Ammon's horn (tissue), 1 donor: ENCODE measurements around the gene FANCC.

Source experiments
- DNase-seq: peaks from one replicate; pipeline ENCODE4 v3.0.0-alpha.2; 2016; ENCODE audit warnings: low spot score

FANCC gene

GRCh38 chr9:95085036-95085770, 232.3 kb downstream of the FANCC start:
- no peak for DNase-seq

GRCh38 chr9:95084254-95084934, 233.1 kb downstream of the FANCC start:
- no peak for DNase-seq

- no peak for DNase-seq
Measured at GRCh38 chr9:95083086-95083768, 234.3 kb downstream of the FANCC start.

- no peak for DNase-seq
Measured at GRCh38 chr9:95082401-95083084, 235.0 kb downstream of the FANCC start.

GRCh38 chr9:95081998-95082397, 235.5 kb downstream of the FANCC start:
- DNase-seq = no peak

- DNase-seq = peak; percentile 94
Measured at GRCh38 chr9:95080961-95081647, 236.4 kb downstream of the FANCC start.

- DNase-seq = no peak
Measured at GRCh38 chr9:95079461-95079860, 238.0 kb downstream of the FANCC start.

GRCh38 chr9:95078939-95079338, 238.6 kb downstream of the FANCC start:
- DNase-seq = no peak

- DNase-seq = no peak
Measured at GRCh38 chr9:95078511-95078910, 239.0 kb downstream of the FANCC start.

GRCh38 chr9:95077766-95078370, 239.6 kb downstream of the FANCC start:
- DNase-seq = peak; percentile 65

GRCh38 chr9:95077053-95077765, 240.3 kb downstream of the FANCC start:
- peak; percentile 79 for DNase-seq

GRCh38 chr9:95076696-95077052, 240.8 kb downstream of the FANCC start:
- DNase-seq = no peak

- DNase-seq = no peak
Measured at GRCh38 chr9:95075700-95076099, 241.8 kb downstream of the FANCC start.

GRCh38 chr9:95074632-95075031, 242.9 kb downstream of the FANCC start:
- no peak for DNase-seq

- no peak for DNase-seq
Measured at GRCh38 chr9:95073918-95074317, 243.6 kb downstream of the FANCC start.

GRCh38 chr9:95073042-95073607, 244.4 kb downstream of the FANCC start:
- DNase-seq = no peak

- no peak for DNase-seq
Measured at GRCh38 chr9:95071925-95072324, 245.6 kb downstream of the FANCC start.

GRCh38 chr9:95071450-95071849, 246.1 kb downstream of the FANCC start:
- DNase-seq = no peak

GRCh38 chr9:95070549-95071021, 246.9 kb downstream of the FANCC start:
- no peak for DNase-seq

- no peak for DNase-seq
Measured at GRCh38 chr9:95067897-95068296, 249.6 kb downstream of the FANCC start.
